GM19193 (cell line): ENCODE measurements around the gene KDF1.

Experiments used
- POLR2A ChIP-seq: IDR thresholded peaks from 4 replicates; pipeline ENCODE4 v1.6.1; 2011; ENCODE audit not compliant: insufficient read depth, insufficient read length; ENCODE audit errors: extremely low read depth

The KDF1 gene

GRCh38 chr1:26949926-26950319, 10.3 kb downstream of the KDF1 start:
- TF ChIP-seq POLR2A = no peak

- TF ChIP-seq POLR2A = no peak
Observed at GRCh38 chr1:26949266-26949925, 10.9 kb downstream of the KDF1 start.

- TF ChIP-seq POLR2A = no peak
Observed at GRCh38 chr1:26946270-26946669, 14.0 kb downstream of the KDF1 start.

GRCh38 chr1:26945728-26946127, 14.5 kb downstream of the KDF1 start:
- no peak for TF ChIP-seq POLR2A

GRCh38 chr1:26945138-26945537, 15.1 kb downstream of the KDF1 start:
- no peak for TF ChIP-seq POLR2A

GRCh38 chr1:26942656-26943055, 17.6 kb downstream of the KDF1 start:
- TF ChIP-seq POLR2A = no peak

- TF ChIP-seq POLR2A = no peak
Observed at GRCh38 chr1:26941311-26941710, 19.0 kb downstream of the KDF1 start.

GRCh38 chr1:26938659-26939025, 21.6 kb downstream of the KDF1 start:
- TF ChIP-seq POLR2A = no peak

- no peak for TF ChIP-seq POLR2A
Observed at GRCh38 chr1:26938004-26938658, 22.1 kb downstream of the KDF1 start.

GRCh38 chr1:26936823-26937222, 23.4 kb downstream of the KDF1 start:
- TF ChIP-seq POLR2A = no peak

- no peak for TF ChIP-seq POLR2A
Observed at GRCh38 chr1:26932531-26932930, 27.7 kb downstream of the KDF1 start.

- no peak for TF ChIP-seq POLR2A
Observed at GRCh38 chr1:26923711-26924110, 36.6 kb downstream of the KDF1 start.

- TF ChIP-seq POLR2A = no peak
Observed at GRCh38 chr1:26922901-26923300, 37.4 kb downstream of the KDF1 start.

- no peak for TF ChIP-seq POLR2A
Observed at GRCh38 chr1:26922431-26922729, 37.9 kb downstream of the KDF1 start.

GRCh38 chr1:26921540-26922430, 38.5 kb downstream of the KDF1 start, which contains the start of gene NUDC:
Gene NUDC, plus strand, starts transcription at chr1:26921743. Its CDS starts 106 bp downstream, at chr1:26921849.
- TF ChIP-seq POLR2A = peak; percentile 83

GRCh38 chr1:26921126-26921539, 39.1 kb downstream of the KDF1 start:
- TF ChIP-seq POLR2A = no peak
